ENCODE measurements around the gene MALT1. TPM values are rescaled to one million over a fixed set of nuclear protein-coding genes. Genes with fewer than 3 reads are reported as not detected.

MALT1 gene
- total and polyA plus RNA-seq, 2 experiments from 2014 or later = 5.2 to 18.8 TPM

- peaks cover 11% of the 10 kb centered on the region for H3K4me1 Mint-ChIP-seq
- H3K9me2 ChIP-seq (ENCODE audit: insufficient read depth) = no peaks in the 10 kb centered on the region
- no peaks in the 10 kb centered on the region for H3K36me3 Mint-ChIP-seq (ENCODE audit: low read depth)
- H3K4me3 Mint-ChIP-seq = no peak overlapping the region
- H3K36me3 ChIP-seq (ENCODE audit: insufficient read depth) = no peaks in the 10 kb centered on the region
- no peaks in the 10 kb centered on the region for H3K9me3 Mint-ChIP-seq
- no peak overlapping the region for H3K4me3 ChIP-seq
- H3K79me2 ChIP-seq (replicated peaks; ENCODE audit: insufficient read depth) = no peaks in the 10 kb centered on the region
- no peak for TF ChIP-seq CREB1 (CRISPR knock-in tag; IDR thresholded peaks at IDR 0.05; ENCODE audit: low read depth)
- no peak for TF ChIP-seq POLR2AphosphoS5 (IDR thresholded peaks at IDR 0.05; ENCODE audit: low read depth)
- no peak overlapping the region for H3K4me2 ChIP-seq
- no peaks in the 10 kb centered on the region for H3F3A ChIP-seq (replicated peaks; ENCODE audit: low read depth)
- no peak for ATAC-seq
- DNase-seq (ENCODE audit: low spot score) = no peak
- H3K27ac Mint-ChIP-seq = no peak overlapping the region
- H3K27me3 ChIP-seq (ENCODE audit: insufficient read depth) = no peaks in the 10 kb centered on the region
- H4K20me1 ChIP-seq (replicated peaks; ENCODE audit: insufficient read depth) = no peaks in the 10 kb centered on the region
- no peak overlapping the region for H3K27ac ChIP-seq (ENCODE audit: low read depth)
- H3K4me1 ChIP-seq (ENCODE audit: insufficient read depth) = no peaks in the 10 kb centered on the region; the same call in 1 of the 2 replicates
- peaks cover 1% of the 10 kb centered on the region for H3K27me3 Mint-ChIP-seq (ENCODE audit: insufficient read depth, low read depth, poor library complexity)
- H2AFZ ChIP-seq = no peak overlapping the region
Observed at GRCh38 chr18:58714259-58714658, 43.0 kb downstream of the MALT1 start.

GRCh38 chr18:58714821-58715220 is 43.6 kb downstream of the MALT1 start:
- Mint-ChIP-seq H3K27ac (no peak overlapping the region), H3K27me3 (ENCODE audit: insufficient read depth, low read depth, poor library complexity) (peaks cover 2% of the 10 kb centered on the region), H3K4me1 (peaks cover 14% of the 10 kb centered on the region), H3K4me3 (no peak overlapping the region), H3K9me3 (no peaks in the 10 kb centered on the region), H3K36me3 (ENCODE audit: low read depth) (no peaks in the 10 kb centered on the region)
- H4K20me1 ChIP-seq (replicated peaks; ENCODE audit: insufficient read depth) = no peaks in the 10 kb centered on the region
- no peaks in the 10 kb centered on the region; the same call in 1 of the 2 replicates for H3K4me1 ChIP-seq (ENCODE audit: insufficient read depth)
- H3F3A ChIP-seq (replicated peaks; ENCODE audit: low read depth) = no peaks in the 10 kb centered on the region
- no peak for DNase-seq (ENCODE audit: low spot score)
- no peaks in the 10 kb centered on the region for H3K79me2 ChIP-seq (replicated peaks; ENCODE audit: insufficient read depth)
- H3K27ac ChIP-seq (ENCODE audit: low read depth) = no peak overlapping the region
- no peak for ATAC-seq
- no peaks in the 10 kb centered on the region for H3K36me3 ChIP-seq (ENCODE audit: insufficient read depth)
- H3K27me3 ChIP-seq (ENCODE audit: insufficient read depth) = no peaks in the 10 kb centered on the region
- TF ChIP-seq STAT1 (IDR thresholded peaks at IDR 0.05; ENCODE audit: unreplicated experiment) = no peak
- no peak for TF ChIP-seq JUNB (IDR thresholded peaks at IDR 0.05; ENCODE audit: unreplicated experiment)
- TF ChIP-seq REST (IDR thresholded peaks at IDR 0.05; ENCODE audit: unreplicated experiment) = no peak
- no peak for TF ChIP-seq CTCF (conservative IDR thresholded peaks at IDR 0.05; ENCODE audit: low read depth in 2 of 2)
- no peak for TF ChIP-seq ZNF462 (CRISPR knock-in tag; IDR thresholded peaks at IDR 0.05)
- no peak for TF ChIP-seq EZH2phosphoT487 (IDR thresholded peaks at IDR 0.05; ENCODE audit: unreplicated experiment)
- no peak overlapping the region for H3K4me3 ChIP-seq
- H2AFZ ChIP-seq = no peak overlapping the region
- no peaks in the 10 kb centered on the region for H3K9me2 ChIP-seq (ENCODE audit: insufficient read depth)
- H3K4me2 ChIP-seq = no peak overlapping the region
